SK-N-SH treated with all-trans-retinoic acid at 6 μM for 48 hours (cell line): Measurements from ENCODE around the gene TLX2.

Source experiments
- ATAC-seq: fragments of 200-7000 bp; cut with Tn5 transposase; 3 replicates; pipeline ENCODE4 v1.9.1; 2020; ENCODE audit warnings: mild to moderate bottlenecking, moderate library complexity
- ARNTL ChIP-seq: fragments of 450-650 bp; formaldehyde crosslinking; IDR thresholded peaks from 2 replicates; pipeline ENCODE4 v1.5.0; 2020; ENCODE audit warnings: low read depth, mild to moderate bottlenecking, moderate library complexity, borderline replicate concordance
- BACH2 ChIP-seq: fragments of 250-450 bp; sonication (Bioruptor Pico); IDR thresholded peaks from 2 replicates; pipeline ENCODE4 v1.9.0; 2021; ENCODE audit warnings: mild to moderate bottlenecking, borderline replicate concordance
- CSDC2 ChIP-seq: fragments of 250-450 bp; sonication (Bioruptor Pico); IDR thresholded peaks from 2 replicates; pipeline ENCODE4 v1.5.0; 2020; ENCODE audit warnings: mild to moderate bottlenecking, moderate library complexity
- ESRRG ChIP-seq: fragments of 250-450 bp; sonication (Bioruptor Pico); IDR thresholded peaks from 2 replicates; pipeline ENCODE4 v1.6.1; 2021; ENCODE audit warnings: mild to moderate bottlenecking
- GLIS3 ChIP-seq: fragments of 250-450 bp; sonication (Bioruptor Pico); IDR thresholded peaks from 2 replicates; pipeline ENCODE4 v1.5.0; 2020; ENCODE audit warnings: mild to moderate bottlenecking, moderate library complexity
- OSR1 ChIP-seq: fragments of 250-450 bp; sonication (Bioruptor Pico); IDR thresholded peaks from 2 replicates; pipeline ENCODE4 v1.8.0; 2022; ENCODE audit warnings: moderate library complexity, mild to moderate bottlenecking, inconsistent platforms
- PPARA ChIP-seq: fragments of 250-450 bp; sonication (Bioruptor Pico); IDR thresholded peaks from 2 replicates; pipeline ENCODE4 v1.5.0; 2020; ENCODE audit warnings: mild to moderate bottlenecking, borderline replicate concordance
- RARB ChIP-seq: fragments of 250-450 bp; sonication (Bioruptor Pico); IDR thresholded peaks from 2 replicates; pipeline ENCODE4 v1.8.0; 2021; ENCODE audit warnings: mild to moderate bottlenecking, moderate library complexity
- SNAI2 ChIP-seq: fragments of 250-450 bp; sonication (Bioruptor Pico); IDR thresholded peaks from 2 replicates; pipeline ENCODE4 v1.5.0; 2020; ENCODE audit warnings: mild to moderate bottlenecking, moderate library complexity
- TCF4 ChIP-seq: fragments of 250-450 bp; sonication (Bioruptor Pico); IDR thresholded peaks from 2 replicates; pipeline ENCODE4 v1.8.0; 2021; ENCODE audit warnings: mild to moderate bottlenecking, moderate library complexity, borderline replicate concordance
- TOX ChIP-seq: fragments of 250-450 bp; sonication (Bioruptor Pico); IDR thresholded peaks from 2 replicates; pipeline ENCODE4 v1.8.0; 2021; ENCODE audit warnings: mild to moderate bottlenecking, moderate library complexity, borderline replicate concordance
- ZC3H10 ChIP-seq: fragments of 250-450 bp; sonication (Bioruptor Pico); IDR thresholded peaks from 2 replicates; pipeline ENCODE4 v1.5.1; 2021; ENCODE audit warnings: mild to moderate bottlenecking, moderate library complexity
- ZFP3 ChIP-seq: fragments of 250-450 bp; sonication (Bioruptor Pico); IDR thresholded peaks from 2 replicates; pipeline ENCODE4 v1.5.0; 2020; ENCODE audit warnings: mild to moderate bottlenecking, moderate library complexity
- ZFP30 ChIP-seq: fragments of 450-650 bp; formaldehyde crosslinking; IDR thresholded peaks from 2 replicates; pipeline ENCODE4 v1.5.0; 2022; ENCODE audit warnings: mild to moderate bottlenecking, moderate library complexity
- ZNF565 ChIP-seq: fragments of 450-650 bp; formaldehyde crosslinking; conservative IDR thresholded peaks from 2 replicates; pipeline ENCODE4 v1.5.0; 2020; ENCODE audit warnings: low read depth, mild to moderate bottlenecking, moderate library complexity
- ZNF70 ChIP-seq: fragments of 450-650 bp; formaldehyde crosslinking; IDR thresholded peaks from 2 replicates; pipeline ENCODE4 v1.5.0; 2020; ENCODE audit warnings: mild to moderate bottlenecking, moderate library complexity
- ZNF8 ChIP-seq: fragments of 450-650 bp; formaldehyde crosslinking; IDR thresholded peaks from 2 replicates; pipeline ENCODE4 v1.5.0; 2020; ENCODE audit warnings: mild to moderate bottlenecking, moderate library complexity
- TF ChIP-seq, protein P1 (sequence below): fragments of 250-450 bp; sonication (Bioruptor Pico); IDR thresholded peaks from 2 replicates; pipeline ENCODE4 v1.8.0; 2021; ENCODE audit warnings: low read depth, mild to moderate bottlenecking, moderate library complexity, borderline replicate concordance
- TF ChIP-seq, protein P2 (sequence below): fragments of 250-450 bp; sonication (Bioruptor Pico); IDR thresholded peaks from 2 replicates; pipeline ENCODE4 v1.5.1; 2020; ENCODE audit warnings: low read depth, mild to moderate bottlenecking, moderate library complexity
- TF ChIP-seq, protein P3 (sequence below): fragments of 250-450 bp; sonication (Bioruptor Pico); IDR thresholded peaks from 2 replicates; pipeline ENCODE4 v1.5.0; 2020; ENCODE audit warnings: mild to moderate bottlenecking, moderate library complexity

TLX2 gene

DNA sequence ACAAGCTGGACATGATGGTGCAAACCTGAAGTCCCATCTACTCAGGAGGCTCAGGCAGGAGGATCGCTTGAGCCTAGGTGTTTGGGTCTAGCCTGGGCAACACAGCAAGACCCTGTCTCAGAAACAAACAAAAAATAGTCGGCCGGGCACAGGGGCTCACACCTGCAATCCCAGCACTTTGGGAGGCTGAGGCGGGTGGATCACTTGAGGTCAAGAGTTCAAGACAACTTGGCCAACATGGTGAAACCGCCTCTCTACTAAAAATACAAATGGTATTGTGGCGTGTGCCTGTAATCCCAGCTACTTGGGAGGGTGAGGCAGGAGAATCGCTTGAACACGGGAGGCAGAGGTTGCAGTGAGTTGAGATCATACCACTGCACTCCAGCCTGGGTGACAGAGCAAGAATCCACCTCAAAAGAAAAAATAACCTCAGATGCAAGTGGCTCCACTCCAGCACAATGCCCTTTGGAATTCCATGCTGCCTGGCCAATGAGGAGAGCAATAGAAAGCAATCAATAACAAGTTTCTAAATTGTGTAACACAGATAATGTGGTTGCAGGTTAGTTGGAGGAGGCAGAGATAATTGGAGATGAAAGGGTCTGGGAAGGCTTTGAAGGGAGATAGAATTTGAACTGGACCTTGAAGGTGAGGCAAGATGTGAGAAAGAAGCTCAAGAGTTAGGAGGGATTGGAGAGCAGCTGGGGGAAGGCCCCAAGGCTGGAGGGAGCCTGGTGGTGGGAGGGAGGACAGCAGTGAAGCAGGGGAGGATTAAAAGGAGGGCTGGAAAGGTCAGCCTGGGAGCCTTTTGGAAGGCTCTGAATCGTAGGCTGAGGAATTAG lies 25.4 kb upstream of the TLX2 start (continued):
- TF ChIP-seq, protein P1, sequence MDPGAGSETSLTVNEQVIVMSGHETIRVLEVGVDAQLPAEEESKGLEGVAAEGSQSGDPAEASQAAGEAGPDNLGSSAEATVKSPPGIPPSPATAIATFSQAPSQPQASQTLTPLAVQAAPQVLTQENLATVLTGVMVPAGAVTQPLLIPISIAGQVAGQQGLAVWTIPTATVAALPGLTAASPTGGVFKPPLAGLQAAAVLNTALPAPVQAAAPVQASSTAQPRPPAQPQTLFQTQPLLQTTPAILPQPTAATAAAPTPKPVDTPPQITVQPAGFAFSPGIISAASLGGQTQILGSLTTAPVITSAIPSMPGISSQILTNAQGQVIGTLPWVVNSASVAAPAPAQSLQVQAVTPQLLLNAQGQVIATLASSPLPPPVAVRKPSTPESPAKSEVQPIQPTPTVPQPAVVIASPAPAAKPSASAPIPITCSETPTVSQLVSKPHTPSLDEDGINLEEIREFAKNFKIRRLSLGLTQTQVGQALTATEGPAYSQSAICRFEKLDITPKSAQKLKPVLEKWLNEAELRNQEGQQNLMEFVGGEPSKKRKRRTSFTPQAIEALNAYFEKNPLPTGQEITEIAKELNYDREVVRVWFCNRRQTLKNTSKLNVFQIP (CRISPR knock-in tag): no peak
- TF ChIP-seq ZFP30 (CRISPR knock-in tag) (no peak), ZNF8 (CRISPR knock-in tag) (no peak), ESRRG (CRISPR knock-in tag) (no peak)
- TF ChIP-seq, all 23 proteins: peak for 0

DNA sequence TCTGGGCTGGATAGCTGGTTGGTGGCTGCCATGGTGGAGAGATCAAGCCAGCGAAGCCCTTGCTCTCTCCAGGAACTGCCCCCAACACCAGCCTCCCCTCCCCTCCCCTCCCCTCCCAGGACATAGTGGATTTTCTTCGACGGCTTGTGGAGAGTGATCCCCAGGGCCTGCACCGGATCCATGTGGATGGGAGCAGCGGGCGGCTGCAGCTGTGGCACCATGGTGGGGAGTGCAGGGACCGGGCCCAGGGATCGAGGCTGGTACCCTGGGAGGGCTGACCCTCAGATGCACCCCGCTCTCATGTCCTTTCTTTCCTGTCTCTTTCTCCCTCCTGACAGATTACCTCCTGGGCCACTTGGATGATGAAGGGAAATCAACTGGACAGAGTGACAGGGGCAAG lies 24.3 kb upstream of the TLX2 start:
- no peak for ATAC-seq
- TF ChIP-seq OSR1 (no peak), GLIS3 (CRISPR knock-in tag) (no peak), ZNF70 (CRISPR knock-in tag) (no peak), CSDC2 (CRISPR knock-in tag) (no peak), RARB (CRISPR knock-in tag) (no peak), ZNF8 (CRISPR knock-in tag) (no peak), TCF4 (no peak), ZC3H10 (CRISPR knock-in tag) (no peak), ZFP3 (CRISPR knock-in tag) (no peak), SNAI2 (no peak), BACH2 (CRISPR knock-in tag) (no peak), ZFP30 (CRISPR knock-in tag) (no peak), ARNTL (CRISPR knock-in tag) (no peak), PPARA (CRISPR knock-in tag) (no peak), ZNF565 (CRISPR knock-in tag) (no peak), TOX (CRISPR knock-in tag) (no peak), ESRRG (CRISPR knock-in tag) (no peak)
- TF ChIP-seq, protein P2, sequence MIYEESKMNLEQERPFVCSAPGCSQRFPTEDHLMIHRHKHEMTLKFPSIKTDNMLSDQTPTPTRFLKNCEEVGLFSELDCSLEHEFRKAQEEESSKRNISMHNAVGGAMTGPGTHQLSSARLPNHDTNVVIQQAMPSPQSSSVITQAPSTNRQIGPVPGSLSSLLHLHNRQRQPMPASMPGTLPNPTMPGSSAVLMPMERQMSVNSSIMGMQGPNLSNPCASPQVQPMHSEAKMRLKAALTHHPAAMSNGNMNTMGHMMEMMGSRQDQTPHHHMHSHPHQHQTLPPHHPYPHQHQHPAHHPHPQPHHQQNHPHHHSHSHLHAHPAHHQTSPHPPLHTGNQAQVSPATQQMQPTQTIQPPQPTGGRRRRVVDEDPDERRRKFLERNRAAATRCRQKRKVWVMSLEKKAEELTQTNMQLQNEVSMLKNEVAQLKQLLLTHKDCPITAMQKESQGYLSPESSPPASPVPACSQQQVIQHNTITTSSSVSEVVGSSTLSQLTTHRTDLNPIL (CRISPR knock-in tag): no peak
- TF ChIP-seq, protein P3, sequence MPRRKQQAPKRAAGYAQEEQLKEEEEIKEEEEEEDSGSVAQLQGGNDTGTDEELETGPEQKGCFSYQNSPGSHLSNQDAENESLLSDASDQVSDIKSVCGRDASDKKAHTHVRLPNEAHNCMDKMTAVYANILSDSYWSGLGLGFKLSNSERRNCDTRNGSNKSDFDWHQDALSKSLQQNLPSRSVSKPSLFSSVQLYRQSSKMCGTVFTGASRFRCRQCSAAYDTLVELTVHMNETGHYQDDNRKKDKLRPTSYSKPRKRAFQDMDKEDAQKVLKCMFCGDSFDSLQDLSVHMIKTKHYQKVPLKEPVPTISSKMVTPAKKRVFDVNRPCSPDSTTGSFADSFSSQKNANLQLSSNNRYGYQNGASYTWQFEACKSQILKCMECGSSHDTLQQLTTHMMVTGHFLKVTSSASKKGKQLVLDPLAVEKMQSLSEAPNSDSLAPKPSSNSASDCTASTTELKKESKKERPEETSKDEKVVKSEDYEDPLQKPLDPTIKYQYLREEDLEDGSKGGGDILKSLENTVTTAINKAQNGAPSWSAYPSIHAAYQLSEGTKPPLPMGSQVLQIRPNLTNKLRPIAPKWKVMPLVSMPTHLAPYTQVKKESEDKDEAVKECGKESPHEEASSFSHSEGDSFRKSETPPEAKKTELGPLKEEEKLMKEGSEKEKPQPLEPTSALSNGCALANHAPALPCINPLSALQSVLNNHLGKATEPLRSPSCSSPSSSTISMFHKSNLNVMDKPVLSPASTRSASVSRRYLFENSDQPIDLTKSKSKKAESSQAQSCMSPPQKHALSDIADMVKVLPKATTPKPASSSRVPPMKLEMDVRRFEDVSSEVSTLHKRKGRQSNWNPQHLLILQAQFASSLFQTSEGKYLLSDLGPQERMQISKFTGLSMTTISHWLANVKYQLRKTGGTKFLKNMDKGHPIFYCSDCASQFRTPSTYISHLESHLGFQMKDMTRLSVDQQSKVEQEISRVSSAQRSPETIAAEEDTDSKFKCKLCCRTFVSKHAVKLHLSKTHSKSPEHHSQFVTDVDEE (CRISPR knock-in tag): no peak
- TF ChIP-seq, protein P1 (CRISPR knock-in tag): no peak
- TF ChIP-seq, all 23 proteins: peak for 0

DNA sequence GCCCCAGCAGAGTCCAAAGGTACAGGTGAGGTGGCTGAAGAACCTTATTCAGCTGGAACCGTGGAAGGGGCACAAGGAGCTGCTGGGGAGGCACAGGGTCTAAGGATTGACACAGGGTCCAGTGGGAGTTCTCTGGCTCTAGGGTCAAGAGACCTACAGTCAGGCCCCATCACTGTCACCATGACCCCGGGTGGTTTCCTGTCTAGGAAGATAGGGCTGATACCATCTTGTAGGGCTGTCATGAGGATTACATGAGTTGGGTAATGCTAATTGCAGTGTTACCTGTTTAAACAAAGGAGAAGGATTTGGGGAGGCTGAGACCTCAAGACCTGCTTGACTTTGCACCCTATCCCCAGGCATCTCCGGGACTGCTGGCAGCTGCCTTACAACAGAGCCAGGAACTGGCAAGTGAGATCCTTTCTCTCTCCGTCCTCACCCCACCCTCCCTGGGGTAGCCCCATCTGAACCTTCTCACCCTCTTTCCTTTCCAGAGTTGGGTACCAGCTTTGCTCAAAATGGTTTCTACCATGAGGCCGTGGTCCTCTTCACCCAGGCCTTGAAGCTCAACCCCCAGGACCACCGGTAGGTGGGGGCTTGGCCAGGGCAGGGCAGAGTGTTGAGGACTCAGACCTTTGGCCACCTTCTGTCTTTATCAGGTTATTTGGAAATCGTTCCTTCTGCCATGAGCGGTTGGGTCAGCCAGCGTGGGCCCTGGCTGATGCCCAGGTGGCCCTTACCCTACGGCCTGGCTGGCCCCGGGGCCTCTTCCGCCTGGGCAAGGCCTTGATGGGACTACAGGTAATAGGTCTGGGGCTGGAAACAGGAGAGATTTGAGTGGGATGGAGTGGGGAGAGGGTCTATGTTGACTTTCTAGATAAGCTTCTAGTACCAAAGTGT lies 22.4 kb upstream of the TLX2 start:
- ATAC-seq: no peak
- TF ChIP-seq, protein P2 (CRISPR knock-in tag): no peak
- TF ChIP-seq ZNF8 (CRISPR knock-in tag) (no peak), SNAI2 (no peak), ZFP30 (CRISPR knock-in tag) (no peak), PPARA (CRISPR knock-in tag) (no peak), OSR1 (no peak)
- TF ChIP-seq, protein P1 (CRISPR knock-in tag): no peak
- TF ChIP-seq, protein P3 (CRISPR knock-in tag): no peak
